ENCODE measurements around the gene BCAS3. TPM values are rescaled to one million over a fixed set of nuclear protein-coding genes. Genes with fewer than 3 reads are reported as not detected.

The BCAS3 gene
- total and polyA plus RNA-seq, 2 donors (not counting 1 experiment from before 2014, with no cell fraction given) = 13.9 to 73.4 TPM

GRCh38 chr17:61073131-61073530 lies 395.5 kb downstream of the BCAS3 start:
- Histone ChIP-seq H3K9me3 (ENCODE audit: control extremely low read depth in 1 of 3, control insufficient read depth in 2 of 3, insufficient read depth in 1 of 3, low read length in 2 of 3) (no peaks in the 10 kb centered on the region), H3K4me2 (replicated peaks; ENCODE audit: low read depth, low read length, poor library complexity, severe bottlenecking) (no peak overlapping the region), H3K4me3 (ENCODE audit: control extremely low read depth in 1 of 5, extremely low read depth in 1 of 5, insufficient read depth in 1 of 5, low read depth in 2 of 5, low read length in 4 of 5) (no peak overlapping the region), H3K4me1 (ENCODE audit: control insufficient read depth in 2 of 2, insufficient read depth in 2 of 2, low read length in 2 of 2) (no peaks in the 10 kb centered on the region), H3K27ac (ENCODE audit: low read length in 2 of 2) (no peak overlapping the region), H4K20me1 (ENCODE audit: control insufficient read depth, insufficient read depth, low read length, poor library complexity, severe bottlenecking) (no peaks in the 10 kb centered on the region), H3K9ac (ENCODE audit: low read length) (no peak overlapping the region), H3K79me2 (ENCODE audit: control insufficient read depth, insufficient read depth, low read length) (no peaks in the 10 kb centered on the region), H3K36me3 (replicated peaks in 1 of 2; ENCODE audit: control extremely low read depth in 1 of 2, control insufficient read depth in 1 of 2, extremely low read depth in 1 of 2, insufficient read depth in 2 of 2, low read length in 1 of 2) (peaks cover 0 to 10% of the 10 kb centered on the region in 2 experiments), H3K27me3 (replicated peaks in 1 of 4; ENCODE audit: control extremely low read depth in 1 of 4, control insufficient read depth in 3 of 4, insufficient read depth in 4 of 4, low read length in 3 of 4) (no peaks in the 10 kb centered on the region), H2AFZ (ENCODE audit: insufficient read depth, low read depth, low read length, poor library complexity, severe bottlenecking) (no peak overlapping the region)
- H3K4me3 Mint-ChIP-seq = no peak overlapping the region
- CTCF ChIA-PET = no interaction called here
- H3K4me1 Mint-ChIP-seq = no peaks in the 10 kb centered on the region
- H3K27ac Mint-ChIP-seq = no peak overlapping the region
- DNase-seq (no peak), ATAC-seq (ENCODE audit: low read depth) (no peak)
- no peaks in the 10 kb centered on the region for H3K27me3 Mint-ChIP-seq
- POLR2A ChIA-PET = no interaction called here
- no peak for TF ChIP-seq EZH2 (IDR thresholded peaks at IDR 0.05; ENCODE audit: borderline replicate concordance, insufficient read depth, low read depth, low read length, poor library complexity, severe bottlenecking)
- TF ChIP-seq, protein P1, sequence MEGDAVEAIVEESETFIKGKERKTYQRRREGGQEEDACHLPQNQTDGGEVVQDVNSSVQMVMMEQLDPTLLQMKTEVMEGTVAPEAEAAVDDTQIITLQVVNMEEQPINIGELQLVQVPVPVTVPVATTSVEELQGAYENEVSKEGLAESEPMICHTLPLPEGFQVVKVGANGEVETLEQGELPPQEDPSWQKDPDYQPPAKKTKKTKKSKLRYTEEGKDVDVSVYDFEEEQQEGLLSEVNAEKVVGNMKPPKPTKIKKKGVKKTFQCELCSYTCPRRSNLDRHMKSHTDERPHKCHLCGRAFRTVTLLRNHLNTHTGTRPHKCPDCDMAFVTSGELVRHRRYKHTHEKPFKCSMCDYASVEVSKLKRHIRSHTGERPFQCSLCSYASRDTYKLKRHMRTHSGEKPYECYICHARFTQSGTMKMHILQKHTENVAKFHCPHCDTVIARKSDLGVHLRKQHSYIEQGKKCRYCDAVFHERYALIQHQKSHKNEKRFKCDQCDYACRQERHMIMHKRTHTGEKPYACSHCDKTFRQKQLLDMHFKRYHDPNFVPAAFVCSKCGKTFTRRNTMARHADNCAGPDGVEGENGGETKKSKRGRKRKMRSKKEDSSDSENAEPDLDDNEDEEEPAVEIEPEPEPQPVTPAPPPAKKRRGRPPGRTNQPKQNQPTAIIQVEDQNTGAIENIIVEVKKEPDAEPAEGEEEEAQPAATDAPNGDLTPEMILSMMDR (IDR thresholded peaks at IDR 0.05) = no peak
- H3K9me3 Mint-ChIP-seq (ENCODE audit: insufficient read depth) = no peaks in the 10 kb centered on the region
- intact Hi-C loops (cut with micrococcal nuclease) = no loop called here
- no CpG with 5 or more reads among the region's 1 CpG for WGBS (ENCODE audit: insufficient coverage)

DNA sequence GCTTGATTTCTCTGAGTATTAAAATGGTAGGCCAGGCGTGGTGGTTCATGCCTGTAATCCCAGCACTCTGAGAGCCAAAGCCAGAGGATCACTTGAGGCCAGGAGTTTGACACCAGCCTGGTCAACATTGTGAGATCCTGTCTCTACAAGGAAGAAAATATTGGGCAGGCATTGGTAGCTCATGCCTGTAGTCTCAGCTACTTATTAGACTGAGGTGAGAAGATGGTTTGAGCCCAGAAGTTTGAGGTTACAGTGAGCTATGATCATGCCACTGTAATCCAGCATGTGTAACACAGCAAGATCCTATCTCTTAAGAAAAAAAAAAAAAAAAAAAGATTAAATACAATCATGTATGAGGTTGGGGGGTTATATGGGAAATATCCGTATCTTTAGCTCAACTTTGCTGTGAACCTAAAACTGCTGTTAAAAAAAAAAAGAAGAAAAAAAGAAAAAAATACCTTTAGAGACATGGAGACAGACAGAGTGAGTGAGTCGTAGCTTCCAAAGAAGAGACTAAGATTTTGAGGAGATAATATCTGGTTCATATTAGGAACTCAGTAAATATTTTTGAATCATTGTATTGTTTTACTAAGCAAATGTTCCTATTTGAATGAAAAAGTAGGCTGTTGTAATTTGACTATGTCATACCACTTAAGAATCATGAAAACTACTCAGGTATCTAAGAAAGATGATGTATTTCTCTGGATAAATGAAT lies 396.3 kb downstream of the BCAS3 start:
- Histone ChIP-seq H3K4me3 (ENCODE audit: control extremely low read depth in 1 of 5, extremely low read depth in 1 of 5, insufficient read depth in 1 of 5, low read depth in 2 of 5, low read length in 4 of 5) (no peak overlapping the region), H2AFZ (ENCODE audit: insufficient read depth, low read depth, low read length, poor library complexity, severe bottlenecking) (no peak overlapping the region), H3K27ac (ENCODE audit: low read length in 2 of 2) (no peak overlapping the region), H4K20me1 (ENCODE audit: control insufficient read depth, insufficient read depth, low read length, poor library complexity, severe bottlenecking) (no peaks in the 10 kb centered on the region), H3K9me3 (ENCODE audit: control extremely low read depth in 1 of 3, control insufficient read depth in 2 of 3, insufficient read depth in 1 of 3, low read length in 2 of 3) (no peaks in the 10 kb centered on the region), H3K36me3 (replicated peaks in 1 of 2; ENCODE audit: control extremely low read depth in 1 of 2, control insufficient read depth in 1 of 2, extremely low read depth in 1 of 2, insufficient read depth in 2 of 2, low read length in 1 of 2) (peaks cover 0 to 10% of the 10 kb centered on the region in 2 experiments), H3K9ac (ENCODE audit: low read length) (no peak overlapping the region), H3K27me3 (replicated peaks in 1 of 4; ENCODE audit: control extremely low read depth in 1 of 4, control insufficient read depth in 3 of 4, insufficient read depth in 4 of 4, low read length in 3 of 4) (no peaks in the 10 kb centered on the region), H3K4me2 (replicated peaks; ENCODE audit: low read depth, low read length, poor library complexity, severe bottlenecking) (no peak overlapping the region), H3K79me2 (ENCODE audit: control insufficient read depth, insufficient read depth, low read length) (no peaks in the 10 kb centered on the region), H3K4me1 (ENCODE audit: control insufficient read depth in 2 of 2, insufficient read depth in 2 of 2, low read length in 2 of 2) (no peaks in the 10 kb centered on the region)
- H3K27ac Mint-ChIP-seq = no peak overlapping the region
- no peak for ATAC-seq (ENCODE audit: low read depth)
- no peaks in the 10 kb centered on the region for H3K9me3 Mint-ChIP-seq (ENCODE audit: insufficient read depth)
- no peaks in the 10 kb centered on the region for H3K4me1 Mint-ChIP-seq
- no CpG with 5 or more reads among the region's 3 CpGs for WGBS (ENCODE audit: insufficient coverage)
- H3K27me3 Mint-ChIP-seq = no peaks in the 10 kb centered on the region
- ChIA-PET CTCF (interaction anchor here (1.0 kb wide), 1 partner anchor 12 kb away, joined by 3 read pairs; no protein-coding TSS in a partner anchor), POLR2A (no interaction called here)
- no peak for DNase-seq
- TF ChIP-seq, protein P1 (IDR thresholded peaks at IDR 0.05) = no peak
- TF ChIP-seq EZH2 (IDR thresholded peaks at IDR 0.05; ENCODE audit: borderline replicate concordance, insufficient read depth, low read depth, low read length, poor library complexity, severe bottlenecking) = no peak
- intact Hi-C loops (cut with micrococcal nuclease) = no loop called here
- H3K4me3 Mint-ChIP-seq = no peak overlapping the region
